Measurements from ENCODE around the gene FUS.

- TF ChIP-seq CTCF (IDR thresholded peaks at IDR 0.05) (no peak), POLR2A (IDR thresholded peaks at IDR 0.05) (no peak)
Observed at GRCh38 chr16:31149332-31149731, 30.6 kb upstream of the FUS start.
